Stimulated activated CD8-positive, alpha-beta memory T cell treated with anti-CD3 and anti-CD28 coated beads, Interleukin-12 subunit alpha, Interleukin-12 subunit beta, amount 100 ng/mL, for 1 hour (primary cell): ENCODE results near the gene GTPBP1.

Source experiments
- DNase-seq: peaks from one replicate; pipeline ENCODE4 v3.0.0-alpha.2; 2020; ENCODE audit warnings: low read depth

GTPBP1 gene

DNA sequence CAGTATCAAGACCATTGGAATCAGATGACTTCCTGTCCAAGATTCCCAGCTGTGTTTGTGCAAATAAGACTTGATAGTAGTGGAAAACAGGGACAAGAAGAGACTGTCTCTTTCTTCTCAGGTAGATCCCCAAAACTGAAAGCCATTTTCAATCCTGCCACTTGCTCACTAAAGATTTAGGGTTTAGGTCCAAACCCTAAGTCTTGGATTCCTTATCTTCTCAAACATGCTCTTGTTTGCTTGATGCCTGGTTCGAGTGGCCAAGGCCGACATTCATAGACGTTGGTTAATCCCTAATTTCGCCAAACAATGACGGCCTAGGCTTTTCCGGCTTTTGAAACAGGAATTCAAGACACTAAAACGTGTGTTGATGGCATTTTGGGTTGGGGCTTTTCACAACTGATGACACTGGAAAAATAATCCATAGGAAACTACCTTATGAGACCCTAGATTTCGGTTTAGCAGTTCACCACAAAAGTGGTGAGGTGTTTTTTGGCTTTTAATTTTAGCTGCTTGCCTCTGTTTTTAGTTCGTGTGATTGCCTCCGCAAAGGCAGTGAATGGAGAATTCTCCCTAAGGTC, 1.0 kb upstream of the GTPBP1 start:
- no peak for DNase-seq

DNA sequence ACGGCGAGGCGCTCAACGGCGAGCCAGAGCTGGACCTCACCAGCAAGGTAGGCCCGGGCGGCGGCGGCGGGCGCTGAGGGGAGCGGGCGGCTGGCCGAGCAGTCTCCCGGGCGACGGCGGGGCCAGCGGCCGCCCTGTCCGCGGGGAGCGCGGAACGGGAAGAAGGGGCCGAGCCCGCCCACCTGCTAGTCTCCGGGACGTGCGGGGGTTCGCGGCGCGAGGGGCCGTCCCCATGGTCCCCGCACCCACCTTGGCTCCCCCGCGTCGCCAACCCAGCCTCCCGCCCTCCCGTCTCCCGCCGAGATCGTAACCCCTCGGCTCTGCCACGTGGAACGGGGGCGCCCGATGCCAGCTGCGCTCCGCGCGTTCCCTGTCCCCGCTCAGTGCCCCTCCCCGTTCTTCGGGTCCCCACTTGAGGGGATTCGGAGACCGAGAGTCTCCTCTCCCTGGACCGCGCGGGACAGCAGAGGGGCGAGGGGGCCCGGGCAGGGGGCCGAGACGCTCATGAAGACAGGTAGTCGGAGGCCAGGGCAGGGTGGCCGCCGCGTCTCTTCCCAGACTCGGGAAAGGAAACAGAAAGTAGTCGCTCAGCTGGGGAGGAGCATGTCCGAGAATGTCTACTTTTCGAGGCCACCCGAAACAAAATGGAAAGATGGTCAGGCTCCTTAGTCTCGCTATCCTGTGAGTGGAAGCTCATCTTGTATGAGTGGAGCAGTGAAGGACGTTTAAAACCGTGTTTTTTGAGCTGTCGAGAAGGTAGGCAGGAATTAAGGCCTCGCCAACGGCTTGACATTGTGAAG, 557 bp downstream of the GTPBP1 start:
- no peak for DNase-seq

DNA sequence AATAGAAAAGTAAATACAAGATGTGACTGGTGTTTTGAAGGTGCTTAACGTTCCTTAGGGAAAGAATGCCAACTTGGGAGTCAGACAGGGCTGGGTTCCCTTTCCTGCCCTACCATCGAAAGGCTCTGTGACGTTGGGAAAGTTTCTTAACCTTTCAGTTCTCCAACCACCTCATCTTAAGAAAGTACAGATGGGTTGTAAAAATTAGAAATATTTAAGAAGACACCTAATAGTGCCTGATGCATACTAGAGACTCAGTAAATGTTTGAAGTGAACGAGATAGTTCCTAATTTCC, 1.1 kb downstream of the GTPBP1 start:
- no peak for DNase-seq

DNA sequence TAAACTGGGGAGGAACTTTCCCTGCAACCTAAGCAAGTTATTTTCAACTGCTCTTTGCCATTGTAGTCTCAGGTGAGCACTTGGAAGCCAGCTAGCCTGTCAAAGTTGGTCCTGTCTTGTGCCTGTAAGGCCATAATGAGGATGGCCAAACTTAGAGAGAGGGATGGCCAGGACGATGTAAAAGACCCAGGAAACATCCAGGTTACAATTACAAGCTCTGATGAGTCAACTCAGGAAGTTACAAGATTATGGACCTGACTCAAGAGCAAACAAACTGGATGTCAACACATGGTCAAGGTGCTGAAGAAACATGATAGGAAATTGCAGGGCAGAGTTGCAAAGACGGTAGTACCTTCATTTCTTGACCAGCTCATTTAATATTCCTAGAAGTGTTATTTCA, 1.6 kb downstream of the GTPBP1 start:
- DNase-seq = no peak

DNA sequence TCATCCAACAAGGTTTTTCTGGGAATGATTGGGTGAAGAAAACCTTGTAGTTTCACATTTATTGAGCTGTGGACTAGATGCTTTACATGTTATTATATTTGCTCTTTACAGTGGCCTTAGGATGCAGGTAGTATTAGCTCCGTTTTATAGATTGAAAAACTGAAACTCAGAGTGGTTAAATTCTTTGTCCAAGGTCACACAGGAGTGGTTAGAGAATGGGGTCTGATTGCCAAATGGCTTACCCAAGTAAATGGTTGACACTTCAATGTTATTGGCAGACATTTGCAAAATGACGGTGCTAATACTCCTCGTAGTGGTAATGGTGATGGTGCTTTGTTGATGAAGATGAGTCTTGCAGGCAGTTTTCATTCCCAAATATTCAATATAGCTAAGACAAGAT, 2.2 kb downstream of the GTPBP1 start:
- no peak for DNase-seq

DNA sequence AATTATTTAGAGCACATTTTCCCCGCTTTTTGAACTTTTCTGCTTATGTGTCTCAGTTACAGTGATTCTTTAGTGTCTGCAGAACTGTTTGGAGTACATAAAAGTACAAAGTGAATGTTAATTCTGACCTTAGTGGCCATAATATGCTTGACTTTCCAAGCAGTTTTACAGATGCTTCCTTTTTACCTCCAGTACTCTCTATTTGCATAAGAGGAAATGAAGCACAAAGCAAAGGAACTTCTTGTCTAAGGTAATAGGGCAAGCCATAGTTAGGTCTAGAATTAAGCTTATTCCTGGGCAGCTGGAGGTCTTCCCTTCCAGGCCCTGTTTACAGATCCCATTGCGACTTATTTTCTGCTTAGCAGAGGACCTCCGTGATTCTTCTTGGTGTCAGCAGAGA, 3.6 kb downstream of the GTPBP1 start:
- no peak for DNase-seq

DNA sequence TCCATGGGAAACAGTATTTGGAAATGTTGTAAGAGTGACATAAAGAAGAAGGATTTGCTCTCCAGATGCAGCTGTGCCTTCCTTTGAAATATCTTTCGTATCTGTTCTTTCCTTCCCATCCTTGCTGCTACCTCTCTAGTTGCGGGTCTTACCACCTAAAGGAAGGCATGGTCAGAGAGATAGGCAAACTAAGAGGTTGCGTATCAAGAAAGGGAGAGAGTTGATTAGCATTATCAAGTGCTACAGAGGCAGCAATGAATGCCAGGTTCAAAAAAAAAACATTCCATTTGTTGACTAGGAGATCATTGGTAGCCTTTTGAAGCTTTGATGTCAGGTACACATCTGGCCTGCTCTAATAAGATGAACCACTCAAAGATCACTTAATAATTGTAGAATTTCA, 4.6 kb downstream of the GTPBP1 start:
- no peak for DNase-seq

DNA sequence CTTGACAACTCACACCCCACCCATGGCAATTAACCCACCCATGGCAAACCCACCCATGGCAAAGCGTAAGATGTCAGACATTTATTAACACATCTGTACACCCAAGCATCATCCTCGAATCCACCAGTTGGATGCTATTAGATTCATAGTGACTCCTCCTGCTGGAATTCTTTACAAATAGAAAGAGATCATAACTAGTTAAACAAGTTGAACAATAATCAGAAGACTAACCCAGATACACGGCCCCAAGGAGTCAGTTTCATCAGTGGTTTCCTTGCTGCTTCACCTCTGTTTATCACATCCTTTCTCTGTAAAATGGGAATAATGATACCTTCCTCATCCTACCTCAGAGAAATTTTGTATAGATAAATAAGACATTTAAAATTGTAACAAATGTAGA, 5.1 kb downstream of the GTPBP1 start:
- DNase-seq = no peak

DNA sequence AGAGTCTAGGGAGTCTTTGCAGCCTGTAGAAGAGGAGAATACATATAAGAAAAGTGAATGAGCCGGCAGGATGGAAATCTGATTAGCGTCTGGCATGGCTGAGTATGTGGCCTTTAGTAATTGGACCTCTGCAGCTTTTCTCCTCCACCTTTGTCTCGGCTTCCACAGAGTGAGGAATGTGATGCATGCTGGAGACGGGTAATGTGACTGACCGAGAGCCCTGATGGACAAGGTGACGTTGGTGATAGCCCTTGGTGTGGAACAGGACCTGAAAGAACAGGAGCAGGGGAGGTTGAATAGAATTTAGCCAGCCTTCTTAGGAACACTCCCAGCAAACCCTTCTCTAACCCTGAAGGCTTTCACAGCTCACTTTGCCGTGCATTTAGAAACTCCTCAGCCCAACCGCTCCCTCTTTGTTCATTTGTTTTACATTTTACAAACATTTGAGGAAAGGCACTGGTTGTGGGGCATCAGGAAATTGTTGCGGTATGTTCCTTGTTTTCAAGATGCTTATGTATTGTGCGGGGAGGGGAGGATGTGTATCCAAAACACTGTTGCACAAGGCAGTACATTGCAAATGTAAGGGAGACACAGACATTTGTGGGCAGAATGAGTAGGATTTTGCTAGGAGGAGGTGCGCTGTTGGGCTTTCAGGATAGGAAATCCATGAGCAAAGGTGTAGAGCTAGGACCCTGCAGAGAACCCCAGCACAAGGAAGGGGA, 6.9 kb downstream of the GTPBP1 start:
- no peak for DNase-seq

DNA sequence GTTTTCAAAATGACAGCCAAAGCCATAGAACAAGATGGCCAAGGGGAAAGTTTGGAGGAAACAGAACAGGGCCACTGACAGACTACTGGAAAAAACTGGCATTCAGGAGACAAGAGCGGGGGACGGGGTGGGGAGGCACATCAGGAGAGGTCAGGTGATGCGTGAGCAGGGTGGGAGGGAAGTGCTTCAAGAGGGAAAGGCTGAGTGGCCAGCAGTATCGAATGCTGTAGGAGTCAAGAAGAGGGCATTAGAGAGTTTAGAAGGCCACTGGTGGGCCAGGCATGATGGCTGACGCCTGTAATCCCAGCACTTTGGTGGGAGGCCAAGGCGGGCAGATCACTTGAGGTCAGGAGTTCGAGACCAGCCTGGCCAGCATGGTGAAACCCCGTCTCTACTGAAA, 8.2 kb downstream of the GTPBP1 start:
- no peak for DNase-seq

DNA sequence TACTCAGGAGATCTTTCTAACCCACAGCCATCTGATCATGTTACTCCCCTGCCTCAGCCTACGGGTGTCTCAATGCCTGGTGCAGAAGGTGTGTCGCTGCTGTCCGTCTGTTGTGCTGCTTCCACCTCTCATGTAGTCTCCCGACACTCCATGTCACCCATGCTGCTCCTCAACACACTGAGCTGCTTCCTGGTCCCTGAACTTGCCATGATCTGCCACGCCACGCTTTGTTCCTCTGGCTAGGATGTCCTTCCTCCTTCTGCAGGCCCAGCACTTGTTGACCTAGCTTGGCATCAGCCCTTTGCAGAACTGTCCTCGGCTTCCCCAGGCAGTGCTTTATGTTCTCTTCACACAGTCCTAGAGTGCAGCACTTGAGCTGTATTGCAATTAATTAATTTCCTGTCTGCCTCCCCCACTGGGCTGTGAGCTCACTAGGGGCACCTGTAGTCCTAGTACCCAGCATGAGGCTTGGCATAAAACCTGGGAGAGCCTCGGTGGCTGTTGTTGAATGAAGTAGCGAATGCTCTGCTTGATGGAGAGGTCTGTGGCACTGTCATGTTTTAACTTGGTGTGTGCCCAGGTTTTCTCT, 9.5 kb downstream of the GTPBP1 start:
- no peak for DNase-seq

DNA sequence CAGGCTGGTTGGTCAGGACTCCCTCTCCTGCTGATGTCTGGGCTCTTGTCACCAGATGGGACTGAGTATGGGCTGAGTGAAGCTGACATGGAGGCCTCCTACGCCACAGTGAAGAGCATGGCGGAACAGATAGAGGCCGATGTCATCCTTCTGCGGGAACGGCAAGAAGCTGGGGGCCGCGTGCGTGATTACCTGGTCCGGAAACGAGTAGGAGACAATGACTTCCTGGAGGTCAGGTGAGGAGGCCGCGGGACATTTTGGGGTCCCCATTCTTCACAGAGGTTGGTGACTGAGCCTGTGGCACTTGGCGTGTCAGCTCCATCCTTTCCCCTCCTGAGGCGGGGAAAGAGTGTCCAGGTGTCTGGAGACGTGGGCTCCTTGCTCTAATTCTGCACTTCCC, 10.1 kb downstream of the GTPBP1 start:
- DNase-seq = no peak

DNA sequence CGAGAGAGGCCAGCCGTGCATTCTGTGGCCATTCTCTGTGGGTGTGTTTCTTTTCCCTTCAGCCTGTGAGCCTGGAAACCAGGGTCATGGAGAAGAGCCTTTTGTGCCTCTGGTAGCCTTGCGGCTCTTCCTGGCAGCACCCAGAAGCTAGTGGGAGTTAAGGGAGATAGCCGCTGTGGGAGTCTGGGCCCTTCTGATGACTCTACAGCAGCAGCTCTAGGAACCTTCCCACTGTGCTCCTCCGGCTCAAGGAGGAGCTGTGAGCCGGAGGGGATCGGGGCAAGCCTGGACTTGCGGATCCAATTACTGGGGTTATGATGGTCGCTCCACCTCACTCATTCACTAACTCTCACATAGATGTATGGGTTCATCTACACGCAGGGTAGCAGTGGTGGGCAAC, 10.5 kb downstream of the GTPBP1 start:
- DNase-seq = no peak

DNA sequence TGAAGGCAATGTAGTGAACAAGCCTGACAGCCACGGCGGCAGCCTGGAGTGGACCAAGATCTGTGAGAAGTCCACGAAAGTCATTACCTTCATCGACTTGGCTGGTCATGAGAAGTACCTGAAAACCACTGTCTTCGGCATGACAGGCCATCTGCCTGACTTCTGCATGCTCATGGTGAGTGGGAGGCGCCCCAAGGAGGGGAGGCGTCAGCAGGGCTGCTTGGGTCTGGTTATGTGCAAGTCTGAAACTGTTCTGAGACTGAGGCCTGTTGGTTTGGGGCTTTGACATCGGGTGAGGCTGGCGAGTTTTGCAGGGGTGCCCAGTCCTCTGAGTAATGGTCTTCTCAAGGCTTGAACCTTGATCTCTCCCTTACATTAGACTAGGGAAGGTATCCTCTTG, 11.1 kb downstream of the GTPBP1 start:
- DNase-seq = no peak

DNA sequence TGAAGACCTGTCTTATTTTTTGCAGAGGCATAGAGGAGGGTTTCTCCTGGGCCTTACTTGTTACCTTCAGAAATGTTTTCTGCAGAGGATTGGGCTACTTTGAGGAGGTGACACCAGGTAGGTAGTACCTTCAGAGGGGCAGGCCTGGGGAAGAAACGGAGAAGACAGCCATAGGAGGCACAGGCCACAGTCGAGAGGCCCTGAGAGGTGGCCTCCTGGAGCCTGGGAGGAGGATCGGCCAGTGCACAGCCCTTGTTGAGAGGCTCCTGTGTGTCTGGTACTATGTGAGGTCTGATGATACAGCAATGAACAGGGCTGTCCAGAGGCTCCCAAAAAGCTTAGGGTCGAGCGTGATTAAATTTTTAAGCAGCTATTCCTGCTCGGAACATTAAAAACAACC, 11.5 kb downstream of the GTPBP1 start:
- DNase-seq = no peak

DNA sequence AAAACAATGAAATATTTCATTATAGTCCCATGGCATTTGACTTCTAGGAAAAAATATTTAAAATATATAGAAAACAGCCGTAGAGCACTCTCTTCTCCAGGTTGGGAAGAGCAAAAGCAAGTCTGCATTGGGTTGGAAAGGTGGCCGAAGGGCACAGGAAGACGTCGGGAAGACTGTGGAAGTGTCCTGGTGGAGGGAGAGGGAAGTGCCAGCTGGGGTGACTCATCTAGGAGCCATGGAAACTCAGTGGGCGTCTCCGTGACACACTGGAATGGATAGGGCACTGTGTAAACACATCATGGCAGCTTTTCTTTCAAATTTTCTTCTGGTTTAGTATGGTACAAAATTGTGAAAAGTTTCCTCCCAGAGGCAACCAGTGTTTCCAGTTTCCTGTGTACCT, 12.7 kb downstream of the GTPBP1 start:
- DNase-seq = no peak

DNA sequence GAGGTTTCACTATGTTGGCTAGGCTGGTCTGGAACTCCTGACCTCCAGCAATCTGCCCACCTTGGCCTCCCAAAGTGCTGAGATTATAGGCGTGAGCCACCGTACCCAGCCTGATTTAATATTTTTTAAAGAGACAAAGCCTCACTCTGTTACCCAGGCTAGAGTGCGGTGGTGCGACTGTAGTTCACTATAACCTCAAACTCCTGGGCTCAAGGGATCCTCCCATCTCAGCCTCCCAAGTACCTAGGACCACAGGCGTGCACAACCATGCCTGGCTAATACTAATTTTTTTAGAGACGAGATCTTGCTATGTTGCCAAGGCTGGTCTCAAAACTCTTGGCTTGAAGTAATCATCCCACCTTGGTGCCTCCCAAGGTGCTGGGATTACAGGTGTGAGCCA, 13.5 kb downstream of the GTPBP1 start:
- DNase-seq = no peak

DNA sequence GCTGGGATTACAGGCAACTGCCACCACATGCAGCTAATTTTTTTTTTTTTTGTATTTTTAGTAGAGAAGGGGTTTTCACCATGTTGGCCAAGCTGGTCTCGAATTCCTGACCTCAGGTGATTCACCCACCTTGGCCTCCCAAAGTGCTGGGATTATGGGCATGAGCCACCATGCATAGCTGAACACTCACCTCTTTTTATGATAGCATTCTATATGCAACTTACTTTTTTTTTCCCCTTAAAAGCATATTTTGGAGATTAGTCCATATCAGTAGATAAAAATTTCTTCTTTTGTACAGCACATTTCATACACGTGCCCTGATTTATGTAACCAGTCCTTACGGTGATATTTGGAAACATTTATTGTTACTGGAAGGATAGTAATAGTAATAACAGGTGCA, 14.6 kb downstream of the GTPBP1 start:
- DNase-seq = no peak

DNA sequence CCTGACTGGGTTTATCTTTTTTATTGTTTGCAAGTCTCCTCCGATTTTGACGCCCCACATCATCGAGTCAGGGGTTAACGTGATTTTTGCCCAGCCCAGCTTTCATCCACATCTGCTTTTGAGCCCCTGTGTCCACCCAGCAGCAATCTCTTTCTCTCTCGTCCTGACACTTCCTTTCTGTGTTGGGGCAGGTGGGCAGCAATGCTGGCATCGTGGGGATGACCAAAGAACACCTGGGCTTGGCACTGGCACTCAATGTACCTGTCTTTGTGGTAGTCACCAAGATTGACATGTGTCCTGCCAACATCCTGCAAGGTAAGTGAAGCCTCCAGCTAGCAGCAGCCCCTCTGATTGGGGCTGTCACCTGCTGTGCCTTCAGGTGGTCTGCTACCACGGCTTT, 15.8 kb downstream of the GTPBP1 start:
- no peak for DNase-seq

DNA sequence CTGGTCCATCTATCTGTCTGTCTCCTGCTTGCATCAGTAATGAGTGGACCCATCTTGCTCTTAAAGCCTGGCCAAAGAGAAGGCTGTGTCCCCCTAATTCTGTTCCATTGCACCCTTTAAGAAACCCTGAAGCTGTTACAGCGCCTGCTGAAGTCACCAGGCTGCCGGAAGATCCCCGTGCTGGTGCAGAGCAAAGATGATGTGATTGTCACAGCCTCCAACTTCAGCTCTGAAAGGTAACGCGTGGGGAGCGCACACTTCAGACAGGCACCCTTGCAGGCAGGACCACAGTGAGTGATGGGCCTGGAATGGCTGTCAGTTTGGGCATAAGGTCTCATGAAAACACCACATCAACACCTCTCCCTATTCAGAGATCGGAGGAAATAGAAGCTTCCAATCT, 18.4 kb downstream of the GTPBP1 start:
- DNase-seq = no peak

DNA sequence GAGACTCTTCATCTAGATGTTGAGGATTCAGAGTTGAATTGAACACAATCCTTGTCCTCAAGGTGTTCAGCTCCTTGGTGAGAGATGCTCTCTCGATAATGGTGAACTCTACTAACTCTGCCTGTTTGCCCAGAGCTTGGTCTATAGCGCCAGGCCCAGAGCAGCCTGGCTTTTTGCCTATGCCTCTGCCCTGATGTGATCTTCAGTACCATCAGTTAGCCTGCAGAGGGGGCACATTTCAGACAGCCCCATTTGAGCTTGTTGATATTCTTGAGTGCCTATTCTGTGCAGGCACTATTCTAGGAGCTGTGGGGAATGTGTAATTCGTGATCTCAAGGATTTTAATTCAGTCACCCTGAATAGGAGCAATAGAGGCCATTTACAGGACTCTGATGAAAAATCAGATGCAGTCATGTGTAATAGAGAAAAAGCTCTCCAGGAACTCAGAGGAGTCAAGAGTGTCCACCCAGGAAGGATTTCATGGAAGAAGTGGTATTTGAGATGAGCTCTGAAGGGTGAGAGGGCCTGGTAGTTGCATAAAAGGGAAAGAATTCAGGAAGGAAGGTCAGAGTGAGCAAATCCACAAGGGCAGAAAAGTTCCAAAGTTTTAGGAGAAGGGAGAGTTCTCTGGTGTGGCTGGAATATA, 19.3 kb downstream of the GTPBP1 start:
- DNase-seq = no peak

DNA sequence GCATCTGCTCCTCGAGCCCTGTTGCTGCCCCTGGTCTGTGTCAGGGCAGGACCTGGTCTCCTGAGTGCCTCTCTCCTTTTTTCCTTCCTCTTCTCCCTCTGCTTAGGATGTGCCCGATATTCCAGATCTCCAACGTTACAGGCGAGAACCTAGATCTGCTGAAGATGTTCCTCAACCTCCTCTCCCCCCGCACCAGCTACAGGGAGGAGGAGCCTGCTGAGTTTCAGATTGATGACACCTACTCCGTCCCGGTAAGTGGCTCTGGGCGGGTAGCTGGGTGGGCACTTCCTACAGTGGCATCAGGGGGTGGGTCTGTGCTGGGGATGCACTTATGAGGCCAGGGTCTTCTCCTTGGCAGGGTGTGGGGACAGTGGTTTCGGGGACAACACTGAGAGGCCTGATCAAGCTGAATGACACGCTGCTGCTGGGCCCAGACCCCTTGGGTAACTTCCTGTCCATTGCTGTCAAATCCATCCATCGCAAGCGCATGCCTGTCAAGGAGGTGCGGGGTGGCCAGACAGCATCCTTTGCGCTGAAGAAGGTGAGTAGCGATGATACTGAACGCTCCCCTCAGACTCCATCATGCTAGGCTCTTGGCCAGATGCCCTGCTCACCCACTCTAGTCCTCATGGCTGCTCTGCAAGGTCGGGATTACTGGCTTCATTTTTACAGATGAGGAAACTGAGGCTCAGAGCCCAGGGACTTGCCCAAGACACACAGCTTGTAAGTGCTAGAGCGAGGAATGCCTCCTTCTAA, 20.3 kb downstream of the GTPBP1 start:
- DNase-seq = no peak
